Measurements from ENCODE around the gene XRN2. TPM values are rescaled to one million over a fixed set of nuclear protein-coding genes. Genes with fewer than 3 reads are reported as not detected.

XRN2 gene
- total RNA-seq, 4 donors from 2014 or later, result 41.3 to 51.0 (median 46.4) TPM

- no peak for DNase-seq (ENCODE audit: low spot score in 2 of 2)
- TF ChIP-seq POLR2AphosphoS5 (IDR thresholded peaks at IDR 0.05), result no peak
- TF ChIP-seq EP300 (IDR thresholded peaks at IDR 0.05), result no peak
- H3K27ac ChIP-seq, result no peak overlapping the region
- peaks cover 6% of the 10 kb centered on the region for H3K27me3 ChIP-seq
- WGBS, result 96% methylated on average over 5 of the region's 5 CpGs
- peaks cover 69% of the 10 kb centered on the region for H3K36me3 ChIP-seq
- H3K9me3 ChIP-seq, result no peaks in the 10 kb centered on the region
- no peak overlapping the region for H3K4me3 ChIP-seq
- H3K4me1 ChIP-seq, result no peaks in the 10 kb centered on the region
These were observed 83.0 kb downstream of the XRN2 start for GRCh38 chr20:21386111-21386510.

GRCh38 chr20:21387528-21387927 is 84.4 kb downstream of the XRN2 start:
- no peak for TF ChIP-seq POLR2A (IDR thresholded peaks at IDR 0.05)
- TF ChIP-seq POLR2AphosphoS5 (IDR thresholded peaks at IDR 0.05), result no peak
- no peak for TF ChIP-seq EP300 (IDR thresholded peaks at IDR 0.05)
- TF ChIP-seq CTCF (IDR thresholded peaks at IDR 0.05), result no peak
- Histone ChIP-seq H3K4me1 (peaks cover 2% of the 10 kb centered on the region), H3K4me3 (no peak overlapping the region), H3K27me3 (peaks cover 20% of the 10 kb centered on the region), H3K9me3 (no peaks in the 10 kb centered on the region), H3K27ac (no peak overlapping the region), H3K36me3 (peaks cover 65% of the 10 kb centered on the region)
- no peak for DNase-seq (ENCODE audit: low spot score in 2 of 2)

GRCh38 chr20:21388566-21388965 is 85.4 kb downstream of the XRN2 start:
- no peak for TF ChIP-seq EP300 (IDR thresholded peaks at IDR 0.05)
- no peak for TF ChIP-seq CTCF (IDR thresholded peaks at IDR 0.05)
- no peak for TF ChIP-seq POLR2AphosphoS5 (IDR thresholded peaks at IDR 0.05)
- TF ChIP-seq POLR2A (IDR thresholded peaks at IDR 0.05), result no peak
- H3K27ac ChIP-seq, result no peak overlapping the region
- peaks cover 2% of the 10 kb centered on the region for H3K4me1 ChIP-seq
- no peak overlapping the region for H3K4me3 ChIP-seq
- 94% methylated on average over 1 of the region's 1 CpG for WGBS
- peaks cover 30% of the 10 kb centered on the region for H3K27me3 ChIP-seq
- peaks cover 54% of the 10 kb centered on the region for H3K36me3 ChIP-seq
- no peak for DNase-seq (ENCODE audit: low spot score in 2 of 2)
- H3K9me3 ChIP-seq, result no peaks in the 10 kb centered on the region

GRCh38 chr20:21389368-21389767 is 86.2 kb downstream of the XRN2 start:
- 2% methylated on average over 1 of the region's 1 CpG for WGBS
- H3K4me3 ChIP-seq, result no peak overlapping the region
- no peak for TF ChIP-seq POLR2AphosphoS5 (IDR thresholded peaks at IDR 0.05)
- no peak for TF ChIP-seq EP300 (IDR thresholded peaks at IDR 0.05)
- no peak for TF ChIP-seq CTCF (IDR thresholded peaks at IDR 0.05)
- TF ChIP-seq POLR2A (IDR thresholded peaks at IDR 0.05), result no peak
- H3K27me3 ChIP-seq, result peaks cover 38% of the 10 kb centered on the region
- no peaks in the 10 kb centered on the region for H3K9me3 ChIP-seq
- peaks cover 2% of the 10 kb centered on the region for H3K4me1 ChIP-seq
- peaks cover 46% of the 10 kb centered on the region for H3K36me3 ChIP-seq
- no peak for DNase-seq (ENCODE audit: low spot score in 2 of 2)
- no peak overlapping the region for H3K27ac ChIP-seq

- no peak overlapping the region for H3K27ac ChIP-seq
- no peaks in the 10 kb centered on the region for H3K9me3 ChIP-seq
- peaks cover 7% of the 10 kb centered on the region for H3K4me1 ChIP-seq
- no peak for DNase-seq (ENCODE audit: low spot score in 2 of 2)
- 92% methylated on average over 7 of the region's 7 CpGs for WGBS
- H3K27me3 ChIP-seq, result peaks cover 52% of the 10 kb centered on the region
- TF ChIP-seq POLR2AphosphoS5 (IDR thresholded peaks at IDR 0.05) (no peak), CTCF (IDR thresholded peaks at IDR 0.05) (no peak), POLR2A (IDR thresholded peaks at IDR 0.05) (no peak), EP300 (IDR thresholded peaks at IDR 0.05) (no peak)
- no peak overlapping the region for H3K4me3 ChIP-seq
- H3K36me3 ChIP-seq, result peaks cover 42% of the 10 kb centered on the region
These were observed 87.6 kb downstream of the XRN2 start for GRCh38 chr20:21390768-21391167.
